Measurements from ENCODE around the gene OSBPL8.

The OSBPL8 gene

GRCh38 chr12:76313299-76313698 is 246.3 kb downstream of the OSBPL8 start:
- POLR2A ChIA-PET: no interaction called here
- CTCF ChIA-PET: no interaction called here
- TF ChIP-seq CTCF (IDR thresholded peaks at IDR 0.05; ENCODE audit: insufficient read depth, low read length, missing control alignments): no peak
- no peak for DNase-seq (ENCODE audit: low read depth, low spot score)
- no peak overlapping the region for H3K4me3 ChIP-seq (ENCODE audit: low read depth, low read length)

DNA sequence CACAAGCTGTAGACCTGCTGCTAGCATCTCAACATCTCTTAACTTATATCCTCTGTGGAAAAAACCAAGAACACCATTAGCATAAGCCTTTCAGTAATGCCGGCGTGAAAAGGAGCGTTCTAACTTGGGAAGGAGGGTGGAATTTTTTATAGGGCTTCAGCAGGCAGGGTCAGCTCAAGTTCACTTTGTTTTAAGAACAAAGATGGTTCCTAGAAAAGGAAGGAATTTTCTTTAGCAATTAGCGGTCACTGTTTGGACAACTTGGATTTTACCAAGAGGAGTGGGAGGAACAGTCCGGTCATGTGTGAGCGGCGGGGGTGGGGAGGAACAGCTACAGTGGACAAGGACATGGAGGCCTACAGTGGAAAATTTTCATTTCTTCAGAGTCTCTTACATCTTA is 247.3 kb downstream of the OSBPL8 start:
- DNase-seq (ENCODE audit: low read depth, low spot score): no peak
- TF ChIP-seq CTCF (IDR thresholded peaks at IDR 0.05; ENCODE audit: insufficient read depth, low read length, missing control alignments): no peak
- CTCF ChIA-PET: interaction anchor here (1.2 kb wide), 1 partner anchor 37 kb away, joined by 3 read pairs; no protein-coding TSS in a partner anchor
- no peak overlapping the region for H3K4me3 ChIP-seq (ENCODE audit: low read depth, low read length)
- POLR2A ChIA-PET: interaction anchor here (0.6 to 0.7 kb wide), 2 partner anchors 16 to 127 kb away, joined by 3 read pairs; no protein-coding TSS in a partner anchor

- ChIA-PET POLR2A (interaction anchor here (0.7 kb wide), 1 partner anchor 127 kb away, joined by 3 read pairs; no protein-coding TSS in a partner anchor), CTCF (interaction anchor here (1.2 kb wide), 1 partner anchor 37 kb away, joined by 3 read pairs; no protein-coding TSS in a partner anchor)
- H3K4me3 ChIP-seq (ENCODE audit: low read depth, low read length): no peak overlapping the region
- TF ChIP-seq CTCF (IDR thresholded peaks at IDR 0.05; ENCODE audit: insufficient read depth, low read length, missing control alignments): no peak
- peak; percentile 45 for DNase-seq (ENCODE audit: low read depth, low spot score)
These were observed 247.8 kb downstream of the OSBPL8 start for GRCh38 chr12:76311796-76312195.

DNA sequence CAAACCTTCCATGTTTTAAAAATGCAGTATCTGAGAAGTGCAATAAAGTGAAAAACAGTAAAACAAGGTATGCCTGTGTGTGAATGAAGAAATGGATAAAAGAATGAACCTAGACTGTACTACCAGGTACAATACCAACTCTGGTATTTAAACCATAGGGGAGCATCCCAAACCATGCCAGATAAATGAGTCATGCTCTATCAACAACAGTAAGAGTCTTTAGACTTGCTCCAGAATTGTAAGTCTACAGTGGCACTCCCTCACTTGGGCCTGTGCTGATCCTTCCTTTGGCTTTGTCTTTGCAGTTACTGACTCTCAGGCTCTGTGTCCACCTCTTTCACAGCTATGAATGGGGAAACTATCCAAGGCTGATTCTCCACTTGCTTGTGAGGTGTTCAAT is 249.5 kb downstream of the OSBPL8 start:
- H3K4me3 ChIP-seq (ENCODE audit: low read depth, low read length): no peak overlapping the region
- ChIA-PET POLR2A (interaction anchor here (0.9 kb wide), 1 partner anchor 18 kb away, joined by 3 read pairs; no protein-coding TSS in a partner anchor), CTCF (interaction anchor here (0.6 kb wide), 1 partner anchor 184 kb away, joined by 3 read pairs; no protein-coding TSS in a partner anchor)
- no peak for DNase-seq (ENCODE audit: low read depth, low spot score)
- no peak for TF ChIP-seq CTCF (IDR thresholded peaks at IDR 0.05; ENCODE audit: insufficient read depth, low read length, missing control alignments)

- DNase-seq (ENCODE audit: low read depth, low spot score): no peak
- POLR2A ChIA-PET: no interaction called here
- CTCF ChIA-PET: interaction anchor here (1.7 kb wide), 1 partner anchor 39 kb away, joined by 4 read pairs; the partner anchor contains the start of gene BBS10
- H3K4me3 ChIP-seq (ENCODE audit: low read depth, low read length): no peak overlapping the region
- TF ChIP-seq CTCF (IDR thresholded peaks at IDR 0.05; ENCODE audit: insufficient read depth, low read length, missing control alignments): no peak
These were observed 250.7 kb downstream of the OSBPL8 start for GRCh38 chr12:76308866-76309265.

- H3K4me3 ChIP-seq (ENCODE audit: low read depth, low read length): no peak overlapping the region
- DNase-seq (ENCODE audit: low read depth, low spot score): no peak
- ChIA-PET POLR2A (no interaction called here), CTCF (no interaction called here)
- TF ChIP-seq CTCF (IDR thresholded peaks at IDR 0.05; ENCODE audit: insufficient read depth, low read length, missing control alignments): no peak
These were observed 252.5 kb downstream of the OSBPL8 start for GRCh38 chr12:76307083-76307482.
